ENCODE data around the gene COL4A2.

DNA sequence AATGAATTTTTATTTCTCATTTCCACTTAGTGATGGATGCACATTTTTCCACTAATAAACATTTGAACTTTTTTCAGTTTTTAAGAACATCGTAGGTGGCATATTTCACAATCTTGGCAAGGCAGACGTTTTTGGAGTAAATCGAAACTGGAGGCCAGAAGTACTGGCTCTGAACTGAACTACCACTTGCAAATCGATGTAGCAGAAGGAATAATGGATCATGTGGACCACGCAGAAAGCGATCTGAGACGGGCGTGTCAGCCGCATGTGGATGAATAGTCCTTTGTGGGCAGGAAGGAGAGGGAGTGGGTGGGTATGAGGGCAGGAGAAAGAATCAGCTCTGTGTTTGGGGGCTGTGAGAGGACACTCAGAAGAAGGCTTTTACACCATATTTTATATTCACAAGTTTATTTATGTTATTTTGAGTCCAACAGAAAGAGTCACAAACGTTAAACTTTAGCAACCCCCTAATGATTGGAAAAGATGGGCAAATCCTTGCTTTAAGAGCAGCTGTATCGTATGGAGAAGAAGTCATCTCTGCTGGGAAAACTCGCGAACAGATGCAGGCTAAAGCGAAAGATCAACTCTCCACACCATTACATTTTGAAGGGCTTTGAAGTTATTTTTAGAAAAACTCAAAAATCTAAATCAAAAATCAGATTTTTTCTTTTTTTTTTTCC, 90.5 kb downstream of the COL4A2 start:
- TF ChIP-seq, protein P1, sequence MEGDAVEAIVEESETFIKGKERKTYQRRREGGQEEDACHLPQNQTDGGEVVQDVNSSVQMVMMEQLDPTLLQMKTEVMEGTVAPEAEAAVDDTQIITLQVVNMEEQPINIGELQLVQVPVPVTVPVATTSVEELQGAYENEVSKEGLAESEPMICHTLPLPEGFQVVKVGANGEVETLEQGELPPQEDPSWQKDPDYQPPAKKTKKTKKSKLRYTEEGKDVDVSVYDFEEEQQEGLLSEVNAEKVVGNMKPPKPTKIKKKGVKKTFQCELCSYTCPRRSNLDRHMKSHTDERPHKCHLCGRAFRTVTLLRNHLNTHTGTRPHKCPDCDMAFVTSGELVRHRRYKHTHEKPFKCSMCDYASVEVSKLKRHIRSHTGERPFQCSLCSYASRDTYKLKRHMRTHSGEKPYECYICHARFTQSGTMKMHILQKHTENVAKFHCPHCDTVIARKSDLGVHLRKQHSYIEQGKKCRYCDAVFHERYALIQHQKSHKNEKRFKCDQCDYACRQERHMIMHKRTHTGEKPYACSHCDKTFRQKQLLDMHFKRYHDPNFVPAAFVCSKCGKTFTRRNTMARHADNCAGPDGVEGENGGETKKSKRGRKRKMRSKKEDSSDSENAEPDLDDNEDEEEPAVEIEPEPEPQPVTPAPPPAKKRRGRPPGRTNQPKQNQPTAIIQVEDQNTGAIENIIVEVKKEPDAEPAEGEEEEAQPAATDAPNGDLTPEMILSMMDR (IDR thresholded peaks at IDR 0.05): no peak
- no peak for TF ChIP-seq POLR2A (IDR thresholded peaks at IDR 0.05)

All from right lobe of liver (tissue), 4 donors.